Measurements from ENCODE around the gene MDGA2. TPM values are rescaled to one million over a fixed set of nuclear protein-coding genes. Genes with fewer than 3 reads are reported as not detected.

The MDGA2 gene
- total and polyA plus RNA-seq, 2 of the 8 experiments (the other 6 are each of a cell fraction or from before 2014, with no cell fraction given) = 0.11 to 0.69 TPM

DNA sequence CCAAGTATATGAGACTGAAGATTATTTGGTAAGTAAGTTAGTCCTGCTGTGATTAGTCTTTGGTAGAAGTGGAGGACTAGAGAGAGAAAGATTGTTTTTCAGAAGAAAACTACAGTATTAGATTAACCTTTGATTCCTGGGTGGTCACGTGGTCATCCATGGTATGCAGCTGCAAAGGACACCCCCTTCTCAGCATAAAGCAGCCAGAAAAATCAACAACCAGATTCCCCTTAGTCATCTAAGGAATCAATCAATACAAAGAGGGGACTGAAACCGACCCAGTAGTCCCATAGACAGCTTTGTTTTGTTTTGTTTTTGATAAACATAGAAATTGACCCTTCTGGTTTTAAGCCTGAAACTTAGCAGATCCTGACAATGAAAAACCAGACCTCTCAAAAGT lies 30.3 kb upstream of the MDGA2 start:
- Histone ChIP-seq H3K56ac (replicated peaks; ENCODE audit: insufficient read length, low read depth, low read length) (no peak overlapping the region), H3K27ac (ENCODE audit: low read depth, low read length) (no peak overlapping the region), H2AK5ac (ENCODE audit: low read depth, low read length) (no peak overlapping the region), H3K27me3 (replicated peaks in 1 of 4; ENCODE audit: control insufficient read depth in 3 of 4, extremely low read depth in 1 of 4, insufficient read depth in 3 of 4, low read length in 3 of 4) (no peaks in the 10 kb centered on the region), H4K8ac (ENCODE audit: extremely low read depth, insufficient read depth, low read length) (no peak overlapping the region), H3K4ac (replicated peaks; ENCODE audit: insufficient read length, low read depth, low read length) (no peak overlapping the region), H3K4me3 (ENCODE audit: extremely low read depth in 1 of 4, insufficient read depth in 2 of 4, low read depth in 3 of 4, low read length in 4 of 4) (no peak overlapping the region), H2BK15ac (ENCODE audit: low read length) (no peak overlapping the region), H4K5ac (ENCODE audit: insufficient read length, low read depth, low read length) (no peak overlapping the region), H3K36me3 (ENCODE audit: control insufficient read depth in 2 of 4, insufficient read depth in 4 of 4, low read length in 3 of 4) (no peaks in the 10 kb centered on the region), H3K14ac (ENCODE audit: insufficient read length) (no peak overlapping the region), H2BK120ac (replicated peaks; ENCODE audit: low read depth, low read length) (no peak overlapping the region), H4K20me1 (replicated peaks in 1 of 2; ENCODE audit: control insufficient read depth in 1 of 2, insufficient read depth in 2 of 2, low read length in 2 of 2) (no peaks in the 10 kb centered on the region), H2AFZ (ENCODE audit: low read length) (no peak overlapping the region), H3K23ac (ENCODE audit: insufficient read length) (no peak overlapping the region), H2BK5ac (ENCODE audit: low read depth, low read length) (no peak overlapping the region), H3K9ac (replicated peaks in 1 of 4; ENCODE audit: extremely low read depth in 1 of 4, low read depth in 3 of 4, low read length in 3 of 4) (no peak overlapping the region), H3K79me1 (ENCODE audit: low read depth, low read length) (no peaks in the 10 kb centered on the region), H3K4me2 (ENCODE audit: insufficient read depth in 1 of 2, low read depth in 2 of 2, low read length in 2 of 2) (no peak overlapping the region), H4K91ac (replicated peaks; ENCODE audit: insufficient read length, low read length) (no peak overlapping the region), H3K23me2 (ENCODE audit: low read depth, low read length) (no peaks in the 10 kb centered on the region), H3K79me2 (ENCODE audit: control insufficient read depth in 1 of 2, insufficient read depth in 2 of 2, low read length in 2 of 2) (no peaks in the 10 kb centered on the region), H3K9me3 (ENCODE audit: insufficient read depth in 2 of 2, low read depth in 1 of 2, low read length in 1 of 2) (no peaks in the 10 kb centered on the region; a peak in 1 of 4 replicates), H2BK20ac (ENCODE audit: low read length) (no peak overlapping the region), H2BK12ac (ENCODE audit: low read depth, low read length) (no peak overlapping the region), H3K18ac (ENCODE audit: extremely low read depth, low read length) (no peak overlapping the region), H3K4me1 (replicated peaks in 1 of 4; ENCODE audit: control insufficient read depth in 3 of 4, insufficient read depth in 4 of 4, low read length in 3 of 4) (no peaks in the 10 kb centered on the region)
- TF ChIP-seq, protein P1, sequence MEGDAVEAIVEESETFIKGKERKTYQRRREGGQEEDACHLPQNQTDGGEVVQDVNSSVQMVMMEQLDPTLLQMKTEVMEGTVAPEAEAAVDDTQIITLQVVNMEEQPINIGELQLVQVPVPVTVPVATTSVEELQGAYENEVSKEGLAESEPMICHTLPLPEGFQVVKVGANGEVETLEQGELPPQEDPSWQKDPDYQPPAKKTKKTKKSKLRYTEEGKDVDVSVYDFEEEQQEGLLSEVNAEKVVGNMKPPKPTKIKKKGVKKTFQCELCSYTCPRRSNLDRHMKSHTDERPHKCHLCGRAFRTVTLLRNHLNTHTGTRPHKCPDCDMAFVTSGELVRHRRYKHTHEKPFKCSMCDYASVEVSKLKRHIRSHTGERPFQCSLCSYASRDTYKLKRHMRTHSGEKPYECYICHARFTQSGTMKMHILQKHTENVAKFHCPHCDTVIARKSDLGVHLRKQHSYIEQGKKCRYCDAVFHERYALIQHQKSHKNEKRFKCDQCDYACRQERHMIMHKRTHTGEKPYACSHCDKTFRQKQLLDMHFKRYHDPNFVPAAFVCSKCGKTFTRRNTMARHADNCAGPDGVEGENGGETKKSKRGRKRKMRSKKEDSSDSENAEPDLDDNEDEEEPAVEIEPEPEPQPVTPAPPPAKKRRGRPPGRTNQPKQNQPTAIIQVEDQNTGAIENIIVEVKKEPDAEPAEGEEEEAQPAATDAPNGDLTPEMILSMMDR (IDR thresholded peaks at IDR 0.05; ENCODE audit: control extremely low read depth in 1 of 3, insufficient read depth in 1 of 3, low read depth in 1 of 3, low read length in 3 of 3) = no peak
- TF ChIP-seq RFX5 (IDR thresholded peaks at IDR 0.05; ENCODE audit: borderline replicate concordance, low read depth, low read length) (no peak), RXRA (IDR thresholded peaks at IDR 0.05; ENCODE audit: insufficient read depth, low read depth, low read length) (no peak), POLR2AphosphoS5 (IDR thresholded peaks at IDR 0.05; ENCODE audit: low read depth, low read length) (no peak), HDAC2 (IDR thresholded peaks at IDR 0.05; ENCODE audit: borderline replicate concordance in 1 of 2, low read depth in 2 of 2, low read length in 2 of 2) (no peak), RNF2 (IDR thresholded peaks at IDR 0.05; ENCODE audit: borderline replicate concordance, low read depth, low read length, missing control alignments, poor library complexity, severe bottlenecking) (no peak), SAP30 (IDR thresholded peaks at IDR 0.05; ENCODE audit: insufficient read depth, insufficient replicate concordance, low read length) (no peak)
- TF ChIP-seq, protein P2, sequence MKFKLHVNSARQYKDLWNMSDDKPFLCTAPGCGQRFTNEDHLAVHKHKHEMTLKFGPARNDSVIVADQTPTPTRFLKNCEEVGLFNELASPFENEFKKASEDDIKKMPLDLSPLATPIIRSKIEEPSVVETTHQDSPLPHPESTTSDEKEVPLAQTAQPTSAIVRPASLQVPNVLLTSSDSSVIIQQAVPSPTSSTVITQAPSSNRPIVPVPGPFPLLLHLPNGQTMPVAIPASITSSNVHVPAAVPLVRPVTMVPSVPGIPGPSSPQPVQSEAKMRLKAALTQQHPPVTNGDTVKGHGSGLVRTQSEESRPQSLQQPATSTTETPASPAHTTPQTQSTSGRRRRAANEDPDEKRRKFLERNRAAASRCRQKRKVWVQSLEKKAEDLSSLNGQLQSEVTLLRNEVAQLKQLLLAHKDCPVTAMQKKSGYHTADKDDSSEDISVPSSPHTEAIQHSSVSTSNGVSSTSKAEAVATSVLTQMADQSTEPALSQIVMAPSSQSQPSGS (IDR thresholded peaks at IDR 0.05; ENCODE audit: low read length) = no peak
- no peak for FAIRE-seq
- POLR2A ChIA-PET (ENCODE audit: partially characterized antibody) = no interaction called here
- no peak for DNase-seq (ENCODE audit: low read depth in 1 of 2, low spot score in 2 of 2)
- CTCF ChIA-PET (ENCODE audit: partially characterized antibody) = interaction anchor here (0.6 kb wide), 1 partner anchor 17 kb away, joined by 5 read pairs; no protein-coding TSS in a partner anchor
- 88% methylated on average over 2 of the region's 2 CpGs; no CpG with 5 or more reads in 1 of the 2 experiments for WGBS, 2 experiments (ENCODE audit: extremely low coverage in 1 of 2, insufficient coverage in 1 of 2, insufficient read length in 1 of 2, insufficient replicate concordance in 2 of 2, low coverage in 1 of 2, low lambda C conversion rate in 2 of 2, missing lambda C conversion rate in 1 of 2)

All from H1 (cell line).